Bronchial epithelial cell (primary cell): ENCODE measurements around the gene FTCDNL1. TPM values are rescaled to one million over a fixed set of nuclear protein-coding genes. Genes with fewer than 3 reads are reported as not detected.
A peak's percentile ranks its signal among the peaks of the same experiment; 100 is the strongest.

Source experiments
- DNase-seq: peaks from one replicate; pipeline ENCODE4 v3.0.0-alpha.2; 2010; ENCODE audit warnings: low read depth
- FAIRE-seq: peaks from 2 replicates; lab custom pipeline; 2011; peaks lifted over from hg19 to GRCh38; lab: Jason Lieb, UNC
- H3K27me3 ChIP-seq: 2 replicates; pipeline ENCODE4 v1.5.1; 2011; ENCODE audit warnings: low read length; ENCODE audit not compliant: control insufficient read depth, insufficient read depth
- H3K36me3 ChIP-seq: 2 replicates; pipeline ENCODE4 v1.5.1; 2011; ENCODE audit warnings: low read length; ENCODE audit not compliant: control insufficient read depth, insufficient read depth
- H3K4me3 ChIP-seq: 2 replicates; pipeline ENCODE4 v1.5.1; 2011; ENCODE audit warnings: mild to moderate bottlenecking, low read depth, low read length, control low read depth
- total RNA-seq: library from RNA; depleted of rRNA; stranded (reverse); fragments of >200 nt; gene quantifications from 2 replicates; pipeline ENCODE4 v1.2.1, GENCODE V29; 2014
- TF ChIP-seq, protein P1 (sequence below): IDR thresholded peaks from 2 replicates; pipeline ENCODE4 v1.5.1; 2011; ENCODE audit warnings: mild to moderate bottlenecking, moderate library complexity, low read length, control low read depth, inconsistent platforms; ENCODE audit not compliant: insufficient read depth, severe bottlenecking

The FTCDNL1 gene
- total RNA-seq: 0.53 and 1.0 TPM in 2 replicates

GRCh38 chr2:199850718-199851500 lies at the start of gene FTCDNL1:
FTCDNL1 (minus strand) TSS chr2:199851192; CDS start chr2:199848962, 2,230 bp downstream.
- Histone ChIP-seq H3K27me3 (peaks cover 6% of the 10 kb centered on the region), H3K36me3 (no peaks in the 10 kb centered on the region), H3K4me3 (peak within 1 kb of the TSS; percentile 60)
- FAIRE-seq (no peak), DNase-seq (peak; percentile 35)
- TF ChIP-seq, protein P1, sequence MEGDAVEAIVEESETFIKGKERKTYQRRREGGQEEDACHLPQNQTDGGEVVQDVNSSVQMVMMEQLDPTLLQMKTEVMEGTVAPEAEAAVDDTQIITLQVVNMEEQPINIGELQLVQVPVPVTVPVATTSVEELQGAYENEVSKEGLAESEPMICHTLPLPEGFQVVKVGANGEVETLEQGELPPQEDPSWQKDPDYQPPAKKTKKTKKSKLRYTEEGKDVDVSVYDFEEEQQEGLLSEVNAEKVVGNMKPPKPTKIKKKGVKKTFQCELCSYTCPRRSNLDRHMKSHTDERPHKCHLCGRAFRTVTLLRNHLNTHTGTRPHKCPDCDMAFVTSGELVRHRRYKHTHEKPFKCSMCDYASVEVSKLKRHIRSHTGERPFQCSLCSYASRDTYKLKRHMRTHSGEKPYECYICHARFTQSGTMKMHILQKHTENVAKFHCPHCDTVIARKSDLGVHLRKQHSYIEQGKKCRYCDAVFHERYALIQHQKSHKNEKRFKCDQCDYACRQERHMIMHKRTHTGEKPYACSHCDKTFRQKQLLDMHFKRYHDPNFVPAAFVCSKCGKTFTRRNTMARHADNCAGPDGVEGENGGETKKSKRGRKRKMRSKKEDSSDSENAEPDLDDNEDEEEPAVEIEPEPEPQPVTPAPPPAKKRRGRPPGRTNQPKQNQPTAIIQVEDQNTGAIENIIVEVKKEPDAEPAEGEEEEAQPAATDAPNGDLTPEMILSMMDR: peak; percentile 69

DNA sequence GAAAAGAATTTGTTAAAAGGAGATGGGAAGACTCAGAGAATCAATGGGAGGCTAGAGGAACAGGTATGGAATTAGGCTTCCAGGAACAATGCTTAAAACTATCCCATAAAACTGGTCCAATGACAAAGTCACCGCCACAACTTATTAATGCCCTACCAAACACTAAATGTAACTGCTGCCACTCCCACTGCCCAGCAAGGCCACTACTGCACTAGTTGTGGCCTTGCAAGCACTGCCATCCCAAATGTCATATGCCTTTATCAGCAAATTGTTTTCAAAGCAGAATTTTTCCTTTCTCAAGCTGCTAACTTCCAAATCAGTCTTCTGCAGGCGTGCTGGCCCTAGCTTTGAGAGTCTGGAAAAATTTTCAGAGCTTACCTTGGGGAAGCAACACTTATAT lies 45.6 kb upstream of the FTCDNL1 start:
- Histone ChIP-seq H3K27me3 (no peaks in the 10 kb centered on the region), H3K4me3 (no peak overlapping the region), H3K36me3 (no peaks in the 10 kb centered on the region)
- FAIRE-seq (no peak), DNase-seq (no peak)
- TF ChIP-seq, protein P1: no peak

DNA sequence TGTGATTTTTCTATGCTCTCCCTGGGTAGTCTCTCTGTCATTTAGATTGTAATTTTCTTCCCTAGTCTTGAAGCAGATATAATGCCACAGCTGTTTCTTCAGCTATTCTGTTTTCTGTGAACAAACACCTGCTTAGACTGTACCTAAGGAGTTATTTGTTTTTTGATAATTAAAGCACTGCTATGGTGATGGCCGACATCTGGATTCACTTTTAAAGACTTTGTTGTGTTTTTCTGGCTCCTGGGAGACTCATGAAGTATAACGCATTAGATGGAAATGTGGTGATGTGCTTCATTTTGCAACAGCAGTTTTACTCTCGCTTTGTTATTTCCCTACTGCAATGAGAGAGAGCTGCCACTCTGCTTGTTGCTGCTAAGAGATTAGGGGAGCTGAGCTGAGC lies 44.4 kb upstream of the FTCDNL1 start:
- FAIRE-seq (no peak), DNase-seq (no peak)
- TF ChIP-seq, protein P1: no peak
- Histone ChIP-seq H3K36me3 (no peaks in the 10 kb centered on the region), H3K27me3 (no peaks in the 10 kb centered on the region), H3K4me3 (no peak overlapping the region)

- DNase-seq (no peak), FAIRE-seq (no peak)
- H3K27me3 ChIP-seq: no peaks in the 10 kb centered on the region
- H3K4me3 ChIP-seq: no peak overlapping the region
- H3K36me3 ChIP-seq: no peaks in the 10 kb centered on the region
- TF ChIP-seq, protein P1: no peak
Observed at GRCh38 chr2:199883474-199884212, 32.7 kb upstream of the FTCDNL1 start.

- H3K27me3 ChIP-seq: no peaks in the 10 kb centered on the region
- DNase-seq (no peak), FAIRE-seq (no peak)
- no peak overlapping the region for H3K4me3 ChIP-seq
- TF ChIP-seq, protein P1: no peak
- H3K36me3 ChIP-seq: no peaks in the 10 kb centered on the region
Observed at GRCh38 chr2:199882667-199883066, 31.7 kb upstream of the FTCDNL1 start.
